ENCODE measurements around the gene DCUN1D5.
"Not testable (repeated sequence)": the region's sequence is repeated elsewhere in the genome, so short reads cannot be mapped to it uniquely, and the experiment has no call there.

Gene DCUN1D5

DNA sequence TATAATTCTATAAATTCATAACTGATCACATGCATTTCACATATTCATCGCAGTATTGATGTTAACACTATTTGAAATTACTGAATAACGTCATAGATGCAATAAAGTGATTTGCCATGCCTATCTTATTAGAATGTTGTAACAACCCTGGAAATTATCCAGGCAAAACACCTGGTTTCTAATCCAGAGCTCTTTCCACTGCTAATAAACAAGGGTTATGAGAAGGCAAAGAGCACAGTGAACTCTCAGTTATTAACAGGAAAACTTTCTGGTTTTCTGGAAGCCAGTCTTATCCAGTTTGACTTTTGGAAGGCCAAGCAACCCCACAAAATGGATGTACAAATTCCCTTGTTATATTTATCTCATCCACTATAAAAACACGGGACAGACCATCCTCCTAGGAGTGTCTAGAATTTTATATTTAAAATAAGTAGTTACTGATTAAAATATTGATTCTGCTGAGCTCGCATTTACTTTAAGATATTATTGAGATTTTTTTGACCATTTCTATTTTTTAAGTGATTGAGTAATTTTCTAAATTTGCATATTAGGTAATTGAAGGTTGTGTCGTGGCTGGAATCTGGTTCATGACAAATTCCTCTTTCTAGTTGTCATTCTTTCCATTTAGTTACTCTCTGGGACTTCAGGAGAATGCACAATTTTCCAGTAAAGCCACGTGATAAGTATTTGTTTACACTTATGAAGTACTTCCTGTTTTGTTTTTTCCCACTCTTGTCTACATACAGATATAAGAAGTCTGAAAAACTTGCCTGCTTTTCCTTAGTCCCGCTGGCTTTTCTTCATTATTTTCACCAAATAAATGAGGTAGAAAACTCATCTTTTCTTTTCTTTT is 47.9 kb downstream of the DCUN1D5 start:
- Mint-ChIP-seq H3K27ac (no peak overlapping the region), H3K9me3 (no peaks in the 10 kb centered on the region), H3K4me3 (no peak overlapping the region), H3K36me3 (ENCODE audit: low read depth) (no peaks in the 10 kb centered on the region), H3K27me3 (ENCODE audit: low read depth) (peaks cover 17% of the 10 kb centered on the region), H3K4me1 (ENCODE audit: low read depth) (no peaks in the 10 kb centered on the region)
- DNase-seq (ENCODE audit: low spot score) = no peak

DNA sequence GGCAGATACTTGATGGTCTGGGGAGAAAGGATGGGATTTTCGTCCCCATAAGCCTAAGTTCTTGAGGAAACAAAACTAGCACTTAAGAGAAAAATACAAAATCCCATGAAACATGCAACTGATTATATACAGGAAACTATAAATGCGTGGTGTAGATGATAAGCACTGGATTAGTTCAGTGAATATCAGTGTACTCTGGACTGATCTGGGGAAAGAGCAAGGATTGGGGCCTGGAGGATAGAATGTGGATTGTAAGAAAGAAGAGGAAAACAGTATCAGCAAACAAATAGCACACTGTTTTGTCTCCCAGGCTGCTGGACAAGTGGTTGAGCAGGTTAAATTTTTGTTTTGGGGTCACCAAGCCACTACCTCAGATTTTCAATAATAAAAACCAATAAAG is 49.8 kb downstream of the DCUN1D5 start:
- DNase-seq (ENCODE audit: low spot score) = no peak
- no peaks in the 10 kb centered on the region for H3K9me3 Mint-ChIP-seq
- H3K36me3 Mint-ChIP-seq (ENCODE audit: low read depth) = no peaks in the 10 kb centered on the region
- H3K4me3 Mint-ChIP-seq = no peak overlapping the region
- H3K4me1 Mint-ChIP-seq (ENCODE audit: low read depth) = no peaks in the 10 kb centered on the region
- no peak overlapping the region for H3K27ac Mint-ChIP-seq
- H3K27me3 Mint-ChIP-seq (ENCODE audit: low read depth) = peaks cover 17% of the 10 kb centered on the region

DNA sequence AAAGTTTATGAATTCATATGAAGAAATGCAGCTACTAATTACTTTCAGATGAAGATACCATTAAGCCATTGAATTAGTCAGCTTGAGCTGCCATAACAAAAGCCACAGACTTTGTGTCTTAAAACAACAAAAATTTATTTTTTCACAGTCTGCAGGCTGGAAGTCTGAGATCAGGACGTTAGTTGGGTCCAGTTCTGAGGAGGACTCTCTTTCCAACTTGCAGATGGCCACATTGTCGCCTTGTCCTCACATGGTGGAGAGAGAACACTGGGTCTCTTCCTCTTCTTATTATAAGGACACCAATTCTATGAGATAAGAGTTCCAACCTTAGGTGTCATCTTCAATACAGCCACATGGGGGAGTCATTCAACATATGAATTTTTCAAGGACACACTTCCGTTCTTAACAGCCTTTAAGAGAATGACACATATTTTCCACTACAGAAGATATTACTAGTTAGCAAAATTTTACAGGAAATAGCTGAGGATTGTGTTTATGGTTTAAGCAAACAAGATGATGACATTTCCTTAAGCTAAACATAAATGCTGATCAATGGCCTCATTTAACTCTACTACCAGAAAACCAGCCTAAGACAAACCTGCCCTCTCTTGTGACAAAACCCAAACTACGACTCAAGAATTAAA is 56.0 kb downstream of the DCUN1D5 start:
- Mint-ChIP-seq H3K4me1 (ENCODE audit: low read depth) (peaks cover 16% of the 10 kb centered on the region), H3K9me3 (peaks cover 5% of the 10 kb centered on the region), H3K36me3 (ENCODE audit: low read depth) (peaks cover 5% of the 10 kb centered on the region), H3K4me3 (no peak overlapping the region), H3K27ac (peak overlapping the region; percentile 76), H3K27me3 (ENCODE audit: low read depth) (no peaks in the 10 kb centered on the region)
- peak; percentile 48 for DNase-seq (ENCODE audit: low spot score)

DNA sequence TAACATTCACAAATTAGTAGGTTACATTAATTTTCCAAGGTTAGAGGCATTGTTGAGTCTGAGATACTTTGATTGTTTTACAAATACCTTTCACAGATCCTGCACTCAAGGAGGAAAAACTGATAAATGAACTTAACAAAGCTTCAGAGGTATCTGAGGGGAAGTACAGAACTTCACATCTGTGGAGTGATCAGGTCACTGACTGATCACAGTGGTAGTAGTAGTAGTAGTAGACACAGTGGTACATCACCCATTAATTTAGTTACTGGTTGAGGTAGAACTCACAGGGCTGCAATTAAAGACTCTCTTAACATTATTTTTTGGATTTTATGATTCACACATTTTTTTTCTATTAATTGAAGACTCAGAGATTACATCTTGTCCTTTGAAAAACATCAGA is 56.7 kb downstream of the DCUN1D5 start:
- Mint-ChIP-seq H3K4me1 (ENCODE audit: low read depth) (peaks cover 16% of the 10 kb centered on the region), H3K27ac (peak overlapping the region; percentile 5), H3K27me3 (ENCODE audit: low read depth) (no peaks in the 10 kb centered on the region), H3K36me3 (ENCODE audit: low read depth) (peaks cover 5% of the 10 kb centered on the region), H3K4me3 (no peak overlapping the region), H3K9me3 (peaks cover 5% of the 10 kb centered on the region)
- DNase-seq (ENCODE audit: low spot score) = no peak

DNA sequence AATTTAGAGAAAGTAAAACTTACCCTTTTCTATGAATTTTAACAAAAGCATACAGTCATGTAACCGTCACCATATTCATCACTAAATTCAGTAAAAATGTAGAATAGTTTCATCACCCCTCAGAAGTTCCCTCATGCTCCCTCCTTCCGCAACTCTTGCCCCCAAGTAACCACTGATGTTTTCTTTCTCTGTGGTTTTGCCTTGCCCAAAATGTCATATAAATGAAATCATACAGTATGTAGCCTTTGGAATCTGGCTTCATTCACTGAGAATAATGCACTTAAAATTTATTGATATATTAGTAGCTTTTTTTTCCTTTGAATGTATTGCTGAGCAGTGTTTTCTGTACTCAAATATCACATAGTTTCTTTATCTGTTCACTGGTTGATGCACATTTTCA is 60.1 kb downstream of the DCUN1D5 start:
- H3K36me3 Mint-ChIP-seq (ENCODE audit: low read depth) = peaks cover 5% of the 10 kb centered on the region
- no peaks in the 10 kb centered on the region for H3K27me3 Mint-ChIP-seq (ENCODE audit: low read depth)
- peaks cover 29% of the 10 kb centered on the region for H3K4me1 Mint-ChIP-seq (ENCODE audit: low read depth)
- peaks cover 9% of the 10 kb centered on the region for H3K9me3 Mint-ChIP-seq
- H3K27ac Mint-ChIP-seq = no peak overlapping the region
- no peak for DNase-seq (ENCODE audit: low spot score)
- no peak overlapping the region for H3K4me3 Mint-ChIP-seq

DNA sequence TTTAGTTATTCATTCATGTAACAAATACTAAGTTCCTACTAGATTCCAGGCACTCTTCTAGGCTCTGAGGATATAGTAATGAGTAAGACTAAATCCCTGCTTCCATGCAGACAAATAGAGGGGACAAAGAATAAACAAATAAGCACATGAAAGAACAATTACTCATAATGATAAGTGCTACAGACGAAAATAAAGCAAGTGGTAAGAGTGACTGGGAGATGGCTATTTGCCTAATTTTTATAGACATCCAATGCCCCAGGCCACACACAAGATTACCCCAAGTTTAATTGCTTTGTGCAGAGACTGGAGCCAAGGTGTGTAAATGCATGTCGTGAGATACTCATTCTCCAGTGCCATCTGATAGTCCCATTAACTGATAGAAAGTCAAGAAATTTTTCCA is 62.6 kb downstream of the DCUN1D5 start:
- no peak for DNase-seq (ENCODE audit: low spot score)
- Mint-ChIP-seq H3K9me3 (peaks cover 9% of the 10 kb centered on the region), H3K4me1 (ENCODE audit: low read depth) (peaks cover 16% of the 10 kb centered on the region), H3K36me3 (ENCODE audit: low read depth) (peaks cover 5% of the 10 kb centered on the region), H3K27me3 (ENCODE audit: low read depth) (no peaks in the 10 kb centered on the region), H3K4me3 (no peak overlapping the region), H3K27ac (no peak overlapping the region)

DNA sequence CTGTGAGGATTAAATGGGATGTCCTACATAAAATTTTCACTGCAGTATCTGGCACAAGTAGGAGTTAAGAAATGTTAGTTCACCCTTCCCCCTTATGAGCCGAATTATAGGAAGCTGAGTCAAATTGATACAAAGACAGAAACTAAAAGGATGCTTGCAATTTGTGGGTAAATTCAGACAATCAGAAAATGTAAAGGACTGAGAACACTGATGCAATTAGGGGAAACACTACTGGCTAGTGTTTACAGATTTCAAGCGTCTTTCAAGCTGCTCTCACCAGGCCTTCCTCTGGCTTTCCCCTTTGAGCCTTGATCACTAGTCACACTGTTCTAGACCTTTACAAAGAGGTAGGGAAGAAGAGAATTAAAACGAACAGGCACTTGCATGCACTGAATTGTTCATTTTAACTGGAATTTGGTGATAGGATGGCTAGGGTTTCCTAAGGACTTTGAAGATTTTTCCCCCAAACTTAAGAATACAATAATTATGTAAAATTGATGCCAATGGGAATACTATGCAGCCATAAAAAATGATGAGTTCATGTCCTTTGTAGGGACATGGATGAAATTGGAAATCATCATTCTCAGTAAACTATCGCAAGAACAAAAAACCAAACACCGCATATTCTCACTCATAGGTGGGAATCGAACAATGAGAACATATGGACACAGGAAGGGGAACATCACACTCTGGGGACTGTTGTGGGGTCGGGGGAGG is 63.5 kb downstream of the DCUN1D5 start:
- not testable (repeated sequence) for H3K9me3 Mint-ChIP-seq; H3K27me3 Mint-ChIP-seq (ENCODE audit: low read depth); H3K36me3 Mint-ChIP-seq (ENCODE audit: low read depth)
- peak; percentile 26 for DNase-seq (ENCODE audit: low spot score)
- Mint-ChIP-seq H3K27ac (peak overlapping the region; percentile 83), H3K4me1 (ENCODE audit: low read depth) (peaks cover 16% of the 10 kb centered on the region), H3K4me3 (peak overlapping the region; percentile 20)

DNA sequence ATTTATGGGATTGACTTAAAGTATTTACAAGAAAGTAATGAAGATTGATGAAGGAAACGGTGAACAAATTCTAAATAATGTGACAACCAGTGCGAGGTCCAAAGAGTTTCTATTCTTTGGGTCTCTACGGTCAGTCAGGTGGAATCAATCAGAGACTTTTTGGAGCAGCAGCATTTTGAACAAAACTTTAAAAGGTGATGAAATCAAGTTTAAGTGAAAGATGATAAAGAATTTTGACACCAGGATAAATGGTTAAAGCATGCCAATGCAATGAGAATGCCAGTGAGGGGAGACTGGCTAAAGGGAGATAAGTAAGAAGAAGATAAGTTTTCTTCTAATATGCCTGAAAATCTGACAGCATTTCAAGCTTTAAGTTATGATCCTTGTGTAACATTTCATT is 67.9 kb downstream of the DCUN1D5 start:
- no peaks in the 10 kb centered on the region for H3K36me3 Mint-ChIP-seq (ENCODE audit: low read depth)
- DNase-seq (ENCODE audit: low spot score) = no peak
- no peak overlapping the region for H3K27ac Mint-ChIP-seq
- H3K9me3 Mint-ChIP-seq = peaks cover 4% of the 10 kb centered on the region
- peaks cover 10% of the 10 kb centered on the region for H3K27me3 Mint-ChIP-seq (ENCODE audit: low read depth)
- H3K4me3 Mint-ChIP-seq = no peak overlapping the region
- H3K4me1 Mint-ChIP-seq (ENCODE audit: low read depth) = peaks cover 10% of the 10 kb centered on the region

DNA sequence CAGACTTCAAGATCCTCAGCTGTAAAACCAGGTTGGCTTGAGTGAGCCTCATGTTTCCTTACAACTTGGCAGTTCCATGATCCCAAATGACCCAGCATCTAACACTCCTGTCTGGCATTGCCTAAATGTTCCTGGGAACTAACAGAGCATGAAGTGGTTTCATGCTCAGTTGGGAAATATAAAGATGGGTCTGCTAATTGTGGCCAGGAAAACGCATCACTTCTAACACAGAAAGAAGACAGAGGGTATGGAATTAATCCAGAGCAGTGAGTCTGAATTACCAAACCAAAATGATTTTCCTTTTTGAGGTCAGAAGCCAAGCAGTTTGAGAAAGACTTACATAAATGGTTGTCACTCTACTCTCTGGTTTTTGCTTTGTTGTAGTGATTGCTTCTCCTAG is 75.9 kb downstream of the DCUN1D5 start:
- H3K27ac Mint-ChIP-seq = no peak overlapping the region
- no peaks in the 10 kb centered on the region for H3K36me3 Mint-ChIP-seq (ENCODE audit: low read depth)
- no peak for DNase-seq (ENCODE audit: low spot score)
- no peaks in the 10 kb centered on the region for H3K9me3 Mint-ChIP-seq
- peaks cover 16% of the 10 kb centered on the region for H3K27me3 Mint-ChIP-seq (ENCODE audit: low read depth)
- no peaks in the 10 kb centered on the region for H3K4me1 Mint-ChIP-seq (ENCODE audit: low read depth)
- no peak overlapping the region for H3K4me3 Mint-ChIP-seq

DNA sequence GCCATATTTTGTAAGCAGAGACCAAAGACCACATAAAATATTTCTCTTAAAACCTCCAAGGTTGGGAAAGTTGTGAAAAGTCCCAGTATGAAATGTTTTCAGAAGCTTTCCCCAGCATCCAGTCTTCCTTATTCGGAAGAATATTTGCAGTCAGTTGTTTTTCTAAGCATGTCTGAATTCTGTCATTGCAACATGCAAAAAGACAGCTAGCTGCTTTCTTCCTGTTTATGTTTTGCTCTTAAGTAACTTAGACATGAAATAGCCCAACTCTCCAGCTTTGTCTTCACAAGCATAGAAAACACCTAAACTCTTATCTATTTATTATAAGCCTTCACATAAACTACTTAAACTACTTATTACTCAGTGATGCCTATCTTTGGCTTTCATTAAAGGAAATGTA is 78.5 kb downstream of the DCUN1D5 start:
- H3K36me3 Mint-ChIP-seq (ENCODE audit: low read depth) = no peaks in the 10 kb centered on the region
- H3K27me3 Mint-ChIP-seq (ENCODE audit: low read depth) = peaks cover 20% of the 10 kb centered on the region
- H3K4me1 Mint-ChIP-seq (ENCODE audit: low read depth) = no peaks in the 10 kb centered on the region
- H3K4me3 Mint-ChIP-seq = no peak overlapping the region
- DNase-seq (ENCODE audit: low spot score) = no peak
- peaks cover 4% of the 10 kb centered on the region for H3K9me3 Mint-ChIP-seq
- no peak overlapping the region for H3K27ac Mint-ChIP-seq

Measured in T-helper 2 cell treated with Interferon-gamma antibody and Interleukin-4, amounts not matched to agents 5 μg/mL and 100 μg/mL, for 36 hours (primary cell).